ENCODE data around the gene MDP1. TPM values are rescaled to one million over a fixed set of nuclear protein-coding genes. Genes with fewer than 3 reads are reported as not detected.

The MDP1 gene
- total RNA-seq, 1 experiment from 2014 or later, result 12.6 TPM

DNA sequence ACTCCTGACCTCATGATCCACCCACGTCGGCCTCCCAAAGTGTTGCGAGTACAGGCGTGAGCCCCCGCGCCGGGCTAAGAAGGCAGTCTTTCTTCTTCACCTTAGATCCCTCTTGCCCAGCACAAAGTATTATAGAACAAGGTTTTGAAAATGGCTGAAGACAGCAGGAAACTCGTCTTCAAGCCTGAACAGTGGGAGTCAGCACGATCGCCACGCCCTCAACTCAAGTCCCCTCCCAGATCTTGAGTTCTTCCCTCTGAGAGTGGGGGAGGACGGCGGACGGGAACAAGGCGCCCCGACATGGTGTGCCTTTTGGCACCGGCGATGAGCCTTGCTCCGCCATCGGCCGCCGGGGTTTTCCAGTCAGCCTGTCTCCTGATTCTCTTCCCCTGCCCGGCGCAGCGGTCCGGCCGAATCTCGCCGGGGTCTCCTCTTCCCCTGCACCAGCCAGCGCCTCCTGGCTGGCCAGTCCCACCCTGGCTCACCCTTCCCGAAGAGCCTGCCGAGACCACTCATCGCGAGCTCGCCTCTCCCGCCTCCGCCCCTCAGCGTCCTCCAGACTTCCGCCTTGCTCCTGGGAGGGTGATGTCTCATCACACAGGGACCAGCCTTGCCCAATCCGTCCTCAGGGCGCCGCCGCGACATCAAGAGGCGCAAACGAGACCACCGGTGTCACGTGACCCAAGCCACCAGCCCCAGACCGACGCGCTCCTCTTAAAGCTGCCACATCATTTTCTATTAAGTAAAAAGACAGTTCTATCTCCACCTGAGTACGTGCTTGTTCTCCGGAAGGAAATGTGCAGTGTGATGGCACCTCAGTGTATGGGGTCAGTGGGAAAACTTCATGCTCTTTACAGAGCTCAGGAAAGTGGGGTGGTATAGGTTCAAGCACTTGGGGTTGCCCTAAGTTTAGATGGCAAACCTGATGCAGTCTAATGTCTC is 2.7 kb downstream of the MDP1 start, which contains the start of gene CHMP4A (continued):
- TF ChIP-seq TEAD4 (CRISPR knock-in tag; IDR thresholded peaks at IDR 0.05), result 0 out of 2 replicates have a peak, but pooled peaks have one; percentile 25
- 0 out of 2 replicates have a peak, but pooled peaks have one; percentile 57 for TF ChIP-seq ATF1 (CRISPR knock-in tag; IDR thresholded peaks at IDR 0.05)
- no peak for TF ChIP-seq OVOL2 (CRISPR knock-in tag; IDR thresholded peaks at IDR 0.05; ENCODE audit: borderline replicate concordance)
- TF ChIP-seq TEAD1 (CRISPR knock-in tag; IDR thresholded peaks at IDR 0.05), result peak; percentile 72; the same call in 1 of the 2 replicates
- TF ChIP-seq RORB (CRISPR knock-in tag; IDR thresholded peaks at IDR 0.05), result no peak
- no peak for TF ChIP-seq TCF7 (CRISPR knock-in tag; IDR thresholded peaks at IDR 0.05; ENCODE audit: low read depth)
- TF ChIP-seq, protein P1, sequence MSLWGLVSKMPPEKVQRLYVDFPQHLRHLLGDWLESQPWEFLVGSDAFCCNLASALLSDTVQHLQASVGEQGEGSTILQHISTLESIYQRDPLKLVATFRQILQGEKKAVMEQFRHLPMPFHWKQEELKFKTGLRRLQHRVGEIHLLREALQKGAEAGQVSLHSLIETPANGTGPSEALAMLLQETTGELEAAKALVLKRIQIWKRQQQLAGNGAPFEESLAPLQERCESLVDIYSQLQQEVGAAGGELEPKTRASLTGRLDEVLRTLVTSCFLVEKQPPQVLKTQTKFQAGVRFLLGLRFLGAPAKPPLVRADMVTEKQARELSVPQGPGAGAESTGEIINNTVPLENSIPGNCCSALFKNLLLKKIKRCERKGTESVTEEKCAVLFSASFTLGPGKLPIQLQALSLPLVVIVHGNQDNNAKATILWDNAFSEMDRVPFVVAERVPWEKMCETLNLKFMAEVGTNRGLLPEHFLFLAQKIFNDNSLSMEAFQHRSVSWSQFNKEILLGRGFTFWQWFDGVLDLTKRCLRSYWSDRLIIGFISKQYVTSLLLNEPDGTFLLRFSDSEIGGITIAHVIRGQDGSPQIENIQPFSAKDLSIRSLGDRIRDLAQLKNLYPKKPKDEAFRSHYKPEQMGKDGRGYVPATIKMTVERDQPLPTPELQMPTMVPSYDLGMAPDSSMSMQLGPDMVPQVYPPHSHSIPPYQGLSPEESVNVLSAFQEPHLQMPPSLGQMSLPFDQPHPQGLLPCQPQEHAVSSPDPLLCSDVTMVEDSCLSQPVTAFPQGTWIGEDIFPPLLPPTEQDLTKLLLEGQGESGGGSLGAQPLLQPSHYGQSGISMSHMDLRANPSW (CRISPR knock-in tag; conservative IDR thresholded peaks at IDR 0.05; ENCODE audit: low read depth), result no peak
- no peak for TF ChIP-seq MXD4 (CRISPR knock-in tag; IDR thresholded peaks at IDR 0.05; ENCODE audit: borderline replicate concordance)
- TF ChIP-seq CDX4 (CRISPR knock-in tag; IDR thresholded peaks at IDR 0.05; ENCODE audit: borderline replicate concordance), result no peak
- TF ChIP-seq PREB (CRISPR knock-in tag; IDR thresholded peaks at IDR 0.05; ENCODE audit: borderline replicate concordance), result peak; percentile 87; the same call in 1 of the 2 replicates
- TF ChIP-seq TP53 (CRISPR knock-in tag; IDR thresholded peaks at IDR 0.05), result no peak
- TF ChIP-seq, protein P2, sequence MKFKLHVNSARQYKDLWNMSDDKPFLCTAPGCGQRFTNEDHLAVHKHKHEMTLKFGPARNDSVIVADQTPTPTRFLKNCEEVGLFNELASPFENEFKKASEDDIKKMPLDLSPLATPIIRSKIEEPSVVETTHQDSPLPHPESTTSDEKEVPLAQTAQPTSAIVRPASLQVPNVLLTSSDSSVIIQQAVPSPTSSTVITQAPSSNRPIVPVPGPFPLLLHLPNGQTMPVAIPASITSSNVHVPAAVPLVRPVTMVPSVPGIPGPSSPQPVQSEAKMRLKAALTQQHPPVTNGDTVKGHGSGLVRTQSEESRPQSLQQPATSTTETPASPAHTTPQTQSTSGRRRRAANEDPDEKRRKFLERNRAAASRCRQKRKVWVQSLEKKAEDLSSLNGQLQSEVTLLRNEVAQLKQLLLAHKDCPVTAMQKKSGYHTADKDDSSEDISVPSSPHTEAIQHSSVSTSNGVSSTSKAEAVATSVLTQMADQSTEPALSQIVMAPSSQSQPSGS (CRISPR knock-in tag; IDR thresholded peaks at IDR 0.05; ENCODE audit: borderline replicate concordance, low read depth), result no peak
- TF ChIP-seq E2F4 (CRISPR knock-in tag; IDR thresholded peaks at IDR 0.05; ENCODE audit: borderline replicate concordance, low read depth), result no peak
- peak; percentile 75; the same call in 1 of the 2 replicates for TF ChIP-seq AFF4 (CRISPR knock-in tag; IDR thresholded peaks at IDR 0.05; ENCODE audit: borderline replicate concordance)
- no peak for TF ChIP-seq NR3C1 (CRISPR knock-in tag; conservative IDR thresholded peaks at IDR 0.05; ENCODE audit: low read depth)
- peak; percentile 96 for TF ChIP-seq FOXK1 (CRISPR knock-in tag; IDR thresholded peaks at IDR 0.05)
- no peak; the same call in 1 of the 2 replicates for TF ChIP-seq HMGA2 (CRISPR knock-in tag; IDR thresholded peaks at IDR 0.05)
- no peak for TF ChIP-seq ZNF423 (CRISPR knock-in tag; IDR thresholded peaks at IDR 0.05)
- no peak for TF ChIP-seq SMAD3 (CRISPR knock-in tag; IDR thresholded peaks at IDR 0.05; ENCODE audit: borderline replicate concordance)
- no peak for TF ChIP-seq SMAD4 (CRISPR knock-in tag; IDR thresholded peaks at IDR 0.05)
- no peak for TF ChIP-seq FOXP4 (CRISPR knock-in tag; IDR thresholded peaks at IDR 0.05)
- TF ChIP-seq, protein P3, sequence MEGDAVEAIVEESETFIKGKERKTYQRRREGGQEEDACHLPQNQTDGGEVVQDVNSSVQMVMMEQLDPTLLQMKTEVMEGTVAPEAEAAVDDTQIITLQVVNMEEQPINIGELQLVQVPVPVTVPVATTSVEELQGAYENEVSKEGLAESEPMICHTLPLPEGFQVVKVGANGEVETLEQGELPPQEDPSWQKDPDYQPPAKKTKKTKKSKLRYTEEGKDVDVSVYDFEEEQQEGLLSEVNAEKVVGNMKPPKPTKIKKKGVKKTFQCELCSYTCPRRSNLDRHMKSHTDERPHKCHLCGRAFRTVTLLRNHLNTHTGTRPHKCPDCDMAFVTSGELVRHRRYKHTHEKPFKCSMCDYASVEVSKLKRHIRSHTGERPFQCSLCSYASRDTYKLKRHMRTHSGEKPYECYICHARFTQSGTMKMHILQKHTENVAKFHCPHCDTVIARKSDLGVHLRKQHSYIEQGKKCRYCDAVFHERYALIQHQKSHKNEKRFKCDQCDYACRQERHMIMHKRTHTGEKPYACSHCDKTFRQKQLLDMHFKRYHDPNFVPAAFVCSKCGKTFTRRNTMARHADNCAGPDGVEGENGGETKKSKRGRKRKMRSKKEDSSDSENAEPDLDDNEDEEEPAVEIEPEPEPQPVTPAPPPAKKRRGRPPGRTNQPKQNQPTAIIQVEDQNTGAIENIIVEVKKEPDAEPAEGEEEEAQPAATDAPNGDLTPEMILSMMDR (IDR thresholded peaks at IDR 0.05), result no peak

Measured in WTC11 (cell line).